OCI-LY7 (cell line): Measurements from ENCODE around the gene TWSG1.
"Not testable (repeated sequence)": the region's sequence is repeated elsewhere in the genome, so short reads cannot be mapped to it uniquely, and the experiment has no call there.

Experiments used
- CTCF ChIP-seq: fragments of 200-600 bp; sonication (generic); conservative IDR thresholded peaks from 2 replicates; pipeline ENCODE4 v1.5.1; 2014; ENCODE audit warnings: mild to moderate bottlenecking, antibody characterized with exemption, low read length, moderate library complexity, mixed read lengths
- EZH2phosphoT487 ChIP-seq: fragments of 200-600 bp; sonication (generic); IDR thresholded peaks from 2 replicates; pipeline ENCODE4 v1.6.1; 2018; ENCODE audit warnings: low read depth, borderline replicate concordance, mild to moderate bottlenecking, mixed run types, antibody characterized with exemption, low read length, moderate library complexity, mixed read lengths

GRCh38 chr18:9423648-9424047, 89.1 kb downstream of the TWSG1 start:
- 0 out of 2 replicates have a peak, but pooled peaks have one; percentile 17 for TF ChIP-seq CTCF
- TF ChIP-seq EZH2phosphoT487: not testable (repeated sequence)
